ENCODE results near the gene KLRC4. TPM values are rescaled to one million over a fixed set of nuclear protein-coding genes. Genes with fewer than 3 reads are reported as not detected.

Gene KLRC4
- total RNA-seq, 2 donors from 2014 or later: not detected

GRCh38 chr12:10366875-10367274, 42.7 kb downstream of the KLRC4 start:
- Histone ChIP-seq H3K9me3 (no peaks in the 10 kb centered on the region), H3K4me3 (no peak overlapping the region), H3K27me3 (no peaks in the 10 kb centered on the region), H3K27ac (peak overlapping the region; percentile 22 to 98 (median 90)), H3K4me1 (peaks cover 28% of the 10 kb centered on the region), H3K36me3 (replicated peaks in 1 of 2; ENCODE audit: insufficient read depth in 1 of 2, low read depth in 2 of 2) (no peaks in the 10 kb centered on the region)
- DNase-seq: no peak
- TF ChIP-seq, protein P1, sequence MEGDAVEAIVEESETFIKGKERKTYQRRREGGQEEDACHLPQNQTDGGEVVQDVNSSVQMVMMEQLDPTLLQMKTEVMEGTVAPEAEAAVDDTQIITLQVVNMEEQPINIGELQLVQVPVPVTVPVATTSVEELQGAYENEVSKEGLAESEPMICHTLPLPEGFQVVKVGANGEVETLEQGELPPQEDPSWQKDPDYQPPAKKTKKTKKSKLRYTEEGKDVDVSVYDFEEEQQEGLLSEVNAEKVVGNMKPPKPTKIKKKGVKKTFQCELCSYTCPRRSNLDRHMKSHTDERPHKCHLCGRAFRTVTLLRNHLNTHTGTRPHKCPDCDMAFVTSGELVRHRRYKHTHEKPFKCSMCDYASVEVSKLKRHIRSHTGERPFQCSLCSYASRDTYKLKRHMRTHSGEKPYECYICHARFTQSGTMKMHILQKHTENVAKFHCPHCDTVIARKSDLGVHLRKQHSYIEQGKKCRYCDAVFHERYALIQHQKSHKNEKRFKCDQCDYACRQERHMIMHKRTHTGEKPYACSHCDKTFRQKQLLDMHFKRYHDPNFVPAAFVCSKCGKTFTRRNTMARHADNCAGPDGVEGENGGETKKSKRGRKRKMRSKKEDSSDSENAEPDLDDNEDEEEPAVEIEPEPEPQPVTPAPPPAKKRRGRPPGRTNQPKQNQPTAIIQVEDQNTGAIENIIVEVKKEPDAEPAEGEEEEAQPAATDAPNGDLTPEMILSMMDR (IDR thresholded peaks at IDR 0.05): peak in 4 of 7 experiments; percentile 25 to 45 (median 37)
- TF ChIP-seq POLR2A (IDR thresholded peaks at IDR 0.05): no peak
- intact Hi-C loops (cut with DNase I): no loop called here
- no peak for ATAC-seq

DNA sequence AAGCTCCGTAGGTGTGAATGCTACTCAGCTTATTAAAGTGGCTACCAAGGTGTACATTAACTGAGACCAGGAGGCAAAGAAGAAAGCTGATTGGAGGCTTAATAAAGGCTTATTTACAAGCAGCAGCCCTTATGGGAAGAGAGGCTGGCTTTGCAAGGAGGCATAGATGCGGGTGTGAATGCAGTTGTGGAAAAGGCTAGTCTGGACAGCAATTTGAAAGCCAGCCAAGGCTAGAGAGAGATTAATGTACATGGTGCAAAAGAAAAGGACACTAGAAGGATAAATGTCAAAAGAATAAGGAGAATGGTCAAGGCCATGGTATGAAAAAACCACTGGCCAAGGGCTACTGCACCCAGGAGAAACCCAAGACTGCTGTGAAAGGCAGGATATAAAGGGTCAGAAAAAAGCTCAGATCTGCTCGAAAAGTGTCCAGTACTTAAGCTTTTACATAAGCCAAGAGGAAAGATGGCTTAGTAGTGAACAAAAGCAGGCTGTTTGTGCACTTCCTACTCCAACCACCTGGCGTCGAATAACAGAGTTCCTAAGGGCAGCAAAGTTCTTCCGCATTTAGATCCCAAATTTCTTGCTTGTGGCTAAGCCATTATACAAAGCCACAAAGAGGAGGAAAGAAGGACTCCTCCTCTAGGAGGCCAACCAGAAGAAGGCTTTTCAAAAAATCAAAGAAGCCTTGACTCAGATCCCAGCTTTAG, 43.7 kb downstream of the KLRC4 start:
- no peak for DNase-seq

DNA sequence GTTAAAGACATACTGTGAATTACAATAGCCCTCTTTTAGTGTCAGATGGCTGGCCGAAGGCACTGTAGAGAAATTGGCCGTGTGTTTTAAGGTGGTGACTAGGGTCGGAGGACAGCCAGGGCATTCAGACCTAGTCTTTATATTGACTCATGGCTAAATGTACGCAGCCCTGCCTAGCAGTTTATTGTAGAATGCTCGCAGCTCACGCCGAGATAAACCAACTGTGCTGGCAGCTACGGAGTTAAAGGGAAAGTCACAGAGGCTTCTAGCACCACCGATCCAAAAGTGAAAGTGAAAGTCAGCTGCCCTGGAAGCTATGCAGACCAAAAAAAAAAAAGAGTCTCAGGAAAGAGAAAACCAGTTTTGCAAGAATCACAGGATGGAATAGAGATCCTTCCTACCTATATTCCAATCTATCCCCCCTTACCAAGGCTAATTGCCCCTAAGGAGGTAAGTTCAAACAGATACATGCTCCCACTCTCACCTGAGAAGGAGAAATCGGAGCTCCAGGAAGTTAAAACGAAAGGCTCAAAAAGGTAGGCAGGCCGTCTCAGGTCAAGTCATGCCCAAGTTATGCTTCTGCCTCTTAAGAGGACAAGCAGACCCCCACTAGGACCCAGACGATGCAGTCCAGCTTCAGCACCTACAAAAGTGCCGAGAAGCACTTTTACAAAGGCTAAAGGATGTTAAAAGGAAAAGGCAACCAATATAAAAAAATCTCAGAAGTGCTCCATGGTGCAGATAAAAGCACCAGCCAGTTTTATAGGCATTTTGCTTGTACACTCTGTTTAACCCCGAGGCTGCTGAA, 44.5 kb downstream of the KLRC4 start:
- WGBS, 2 donors: 0 to 1% methylated on average over 15 of the region's 15 CpGs
- peak; percentile 81 for ATAC-seq
- H3K4me3 ChIP-seq: peak overlapping the region; percentile 30 to 50
- TF ChIP-seq, protein P1 (IDR thresholded peaks at IDR 0.05): peak in 1 of 7 experiments; percentile 3
- TF ChIP-seq POLR2A (IDR thresholded peaks at IDR 0.05): no peak
- H3K9me3 ChIP-seq: no peaks in the 10 kb centered on the region
- peak overlapping the region; percentile 90 to 98 (median 91) for H3K27ac ChIP-seq
- H3K27me3 ChIP-seq: no peaks in the 10 kb centered on the region
- no peaks in the 10 kb centered on the region for H3K36me3 ChIP-seq (replicated peaks in 1 of 2; ENCODE audit: insufficient read depth in 1 of 2, low read depth in 2 of 2)
- peak; percentile 65 to 87 (median 75) for DNase-seq
- intact Hi-C loops (cut with DNase I): no loop called here
- peaks cover 32% of the 10 kb centered on the region for H3K4me1 ChIP-seq

More for the DNA sequence above, 43.7 kb downstream of the KLRC4 start:
- ATAC-seq: no peak
- WGBS, 2 donors: 29 to 33% methylated on average over 6 of the region's 6 CpGs
- intact Hi-C loops (cut with DNase I): no loop called here
- no peak overlapping the region for H3K4me3 ChIP-seq
- H3K4me1 ChIP-seq: peaks cover 32% of the 10 kb centered on the region
- peak overlapping the region; percentile 22 to 98 (median 90) for H3K27ac ChIP-seq
- H3K27me3 ChIP-seq: no peaks in the 10 kb centered on the region
- H3K36me3 ChIP-seq (replicated peaks in 1 of 2; ENCODE audit: insufficient read depth in 1 of 2, low read depth in 2 of 2): no peaks in the 10 kb centered on the region
- H3K9me3 ChIP-seq: no peaks in the 10 kb centered on the region
- no peak for TF ChIP-seq POLR2A (IDR thresholded peaks at IDR 0.05)
- TF ChIP-seq, protein P1 (IDR thresholded peaks at IDR 0.05): peak in 2 of 7 experiments; percentile 5 to 9

- 23 to 24% methylated on average over 19 of the region's 19 CpGs for WGBS, 2 donors
- ATAC-seq: peak; percentile 59
- Histone ChIP-seq H3K9me3 (no peaks in the 10 kb centered on the region), H3K27ac (peak overlapping the region; percentile 90 to 98 (median 91)), H3K27me3 (no peaks in the 10 kb centered on the region), H3K4me1 (peaks cover 32% of the 10 kb centered on the region), H3K4me3 (peak overlapping the region; percentile 30 to 50), H3K36me3 (replicated peaks in 1 of 2; ENCODE audit: insufficient read depth in 1 of 2, low read depth in 2 of 2) (no peaks in the 10 kb centered on the region)
- DNase-seq: peak; percentile 35 to 39 (median 36)
- intact Hi-C loops (cut with DNase I): no loop called here
- TF ChIP-seq, protein P1 (IDR thresholded peaks at IDR 0.05): peak in 1 of 7 experiments; percentile 5
- TF ChIP-seq POLR2A (IDR thresholded peaks at IDR 0.05): peak in 2 of 3 donors; percentile 66 to 67
Measured at GRCh38 chr12:10363914-10364814, 45.4 kb downstream of the KLRC4 start.
